Brain pericyte (primary cell): ENCODE results near the gene NRXN3.

ENCODE experiments used
- DNase-seq: peaks from one replicate; pipeline ENCODE4 v3.0.0-alpha.2; 2012; ENCODE audit warnings: low read depth, low spot score

NRXN3 gene

DNA sequence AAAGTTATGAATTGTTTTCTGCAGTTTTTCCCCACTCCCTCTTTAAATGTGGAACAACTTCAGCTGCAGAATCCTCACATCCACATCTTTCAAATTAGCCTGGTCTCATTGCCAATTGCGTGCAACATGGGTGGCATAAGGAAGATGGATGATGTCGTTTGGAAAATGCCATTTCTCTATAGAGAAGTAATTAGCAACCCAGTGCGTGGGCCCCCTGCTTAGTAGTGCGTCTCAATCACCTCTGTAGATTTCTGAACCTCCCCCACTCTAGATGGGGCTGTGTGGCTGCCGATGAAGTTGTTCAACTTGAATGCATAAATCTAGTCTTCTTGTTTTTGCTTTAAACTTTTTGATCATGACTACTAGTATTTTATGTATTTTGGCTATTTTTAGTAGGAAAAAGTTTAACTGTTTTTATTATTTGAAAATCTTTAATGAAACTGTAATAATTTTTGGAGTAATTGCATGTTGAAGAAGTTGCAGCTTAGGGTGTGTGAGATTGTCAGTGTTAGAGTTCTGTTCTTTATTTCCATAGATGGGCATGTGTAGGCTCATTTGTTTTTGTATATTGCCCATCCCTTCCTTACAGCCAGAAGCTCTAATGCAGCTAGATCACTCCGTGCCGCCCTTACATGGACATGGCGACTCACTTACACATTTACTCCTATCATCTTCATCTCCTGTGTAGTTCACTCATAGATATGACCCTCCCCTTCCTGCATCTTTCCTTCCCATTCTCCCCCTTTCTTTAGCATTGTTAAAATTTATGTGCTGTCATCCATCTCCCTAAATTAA lies 1683.0 kb downstream of the NRXN3 start:
- DNase-seq = no peak

- no peak for DNase-seq
These were observed 1685.6 kb downstream of the NRXN3 start for GRCh38 chr14:79855789-79856188.

GRCh38 chr14:79856381-79856780 lies 1686.2 kb downstream of the NRXN3 start:
- DNase-seq = no peak

DNA sequence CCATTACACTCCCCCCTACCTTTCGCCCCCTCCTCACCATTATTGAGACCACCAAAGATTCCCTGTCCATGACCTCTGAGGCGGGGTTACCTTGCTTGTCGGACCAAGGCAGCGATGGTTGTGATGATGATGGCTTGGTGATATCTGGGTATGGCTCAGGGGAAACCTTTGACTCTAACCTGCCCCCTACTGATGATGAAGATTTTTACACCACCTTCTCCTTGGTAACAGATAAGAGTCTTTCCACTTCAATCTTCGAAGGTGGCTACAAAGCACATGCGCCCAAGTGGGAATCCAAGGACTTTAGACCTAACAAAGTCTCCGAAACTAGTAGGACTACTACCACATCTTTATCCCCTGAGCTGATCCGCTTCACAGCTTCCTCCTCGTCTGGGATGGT lies 1690.9 kb downstream of the NRXN3 start:
- DNase-seq = no peak

DNA sequence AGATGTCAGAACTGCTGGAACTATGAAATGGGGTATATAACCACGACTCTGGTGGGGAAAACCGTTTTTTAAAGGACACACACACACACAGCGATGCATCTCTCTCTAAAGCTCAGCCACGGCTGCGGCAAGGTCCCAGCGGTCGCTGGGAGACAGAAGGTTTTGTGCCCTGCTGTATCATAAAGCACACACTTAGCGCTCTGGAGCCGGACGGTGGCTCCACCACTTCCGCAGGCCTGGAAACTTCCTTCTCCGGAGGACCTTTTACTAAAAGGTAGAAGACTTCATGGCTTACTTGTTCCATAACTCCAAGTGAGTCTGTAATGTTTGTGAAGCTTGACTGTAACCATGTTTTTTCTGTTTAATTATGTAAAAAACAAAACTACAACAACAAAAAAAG lies 1691.9 kb downstream of the NRXN3 start:
- no peak for DNase-seq

GRCh38 chr14:79871136-79871535 lies 1701.0 kb downstream of the NRXN3 start:
- DNase-seq = no peak

DNA sequence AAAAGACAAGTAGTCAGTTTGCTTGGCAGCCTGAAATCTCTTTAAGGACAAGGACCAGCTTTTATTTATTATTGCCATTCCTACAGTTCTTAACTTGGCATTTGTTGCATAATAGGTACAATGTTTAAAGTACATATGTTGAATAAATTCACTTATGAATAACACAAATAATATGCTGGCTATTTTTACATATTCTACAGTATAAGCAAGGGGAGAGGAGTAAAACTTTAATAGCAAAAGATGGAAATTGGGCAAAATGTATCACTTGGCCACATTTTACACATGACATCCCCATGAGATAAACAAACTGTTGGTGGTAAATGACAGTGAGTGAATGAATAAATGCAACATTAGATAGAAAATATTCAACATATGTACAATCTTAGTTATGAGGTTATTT lies 1708.1 kb downstream of the NRXN3 start:
- no peak for DNase-seq

DNA sequence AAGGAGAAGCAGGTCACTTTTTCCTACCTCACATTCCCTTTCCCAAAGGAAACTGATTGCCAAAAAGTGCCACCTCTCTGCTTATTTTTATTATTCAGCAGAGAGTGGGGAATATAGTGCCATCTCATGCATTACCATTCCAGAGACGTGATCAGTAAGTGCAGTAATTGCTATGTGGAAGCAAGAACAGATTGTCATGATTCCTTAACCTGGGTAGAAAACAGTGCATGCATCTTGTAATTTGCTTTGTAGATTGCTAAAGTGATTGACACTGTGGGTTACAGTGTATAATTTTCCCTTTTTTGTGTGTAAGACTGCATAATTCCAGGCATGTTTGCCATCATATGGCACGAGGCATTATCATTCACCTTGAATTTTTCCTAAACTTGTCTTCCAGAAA lies 1708.6 kb downstream of the NRXN3 start:
- no peak for DNase-seq

GRCh38 chr14:79881299-79881698 lies 1711.1 kb downstream of the NRXN3 start:
- DNase-seq = no peak

DNA sequence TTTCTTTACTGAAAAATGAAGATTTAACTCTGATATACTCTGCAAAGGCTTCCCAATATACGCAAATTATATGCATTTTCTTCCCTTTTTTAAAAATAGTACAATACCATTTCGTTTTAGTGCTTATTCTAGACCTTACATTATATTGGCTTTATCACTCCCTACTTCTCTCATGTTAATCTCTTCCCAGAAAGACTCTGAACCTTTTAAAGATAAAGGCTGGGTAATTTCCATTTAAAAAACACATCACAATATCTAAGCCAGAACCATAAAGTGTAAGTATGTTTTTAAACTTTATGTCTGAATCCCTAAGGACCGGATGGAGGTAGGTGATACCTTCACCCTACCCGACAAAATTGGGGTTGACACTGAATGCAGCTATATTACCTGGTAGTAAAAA lies 1720.4 kb downstream of the NRXN3 start:
- DNase-seq = no peak

GRCh38 chr14:79896009-79896408 lies 1725.8 kb downstream of the NRXN3 start:
- DNase-seq = no peak

DNA sequence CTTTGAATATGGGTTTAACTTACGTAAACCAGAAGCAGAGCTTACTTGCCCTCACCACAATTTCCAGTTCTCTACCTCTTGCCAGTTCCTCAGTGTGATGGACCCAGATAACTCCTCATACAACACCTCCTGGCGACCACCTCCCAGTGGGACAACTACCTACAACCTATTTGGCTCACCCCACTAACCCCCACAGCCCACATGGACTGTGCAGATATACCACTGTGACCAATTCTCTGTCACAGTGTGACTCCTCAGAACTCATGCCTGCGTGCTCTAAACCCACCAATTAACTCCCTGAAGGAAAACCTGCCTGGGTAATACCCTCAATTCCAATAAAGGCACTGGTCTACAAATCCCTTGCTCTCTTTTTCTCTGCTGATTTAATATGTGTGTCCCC lies 1729.4 kb downstream of the NRXN3 start:
- DNase-seq = no peak

- DNase-seq = no peak
These were observed 1734.3 kb downstream of the NRXN3 start for GRCh38 chr14:79904497-79904896.

DNA sequence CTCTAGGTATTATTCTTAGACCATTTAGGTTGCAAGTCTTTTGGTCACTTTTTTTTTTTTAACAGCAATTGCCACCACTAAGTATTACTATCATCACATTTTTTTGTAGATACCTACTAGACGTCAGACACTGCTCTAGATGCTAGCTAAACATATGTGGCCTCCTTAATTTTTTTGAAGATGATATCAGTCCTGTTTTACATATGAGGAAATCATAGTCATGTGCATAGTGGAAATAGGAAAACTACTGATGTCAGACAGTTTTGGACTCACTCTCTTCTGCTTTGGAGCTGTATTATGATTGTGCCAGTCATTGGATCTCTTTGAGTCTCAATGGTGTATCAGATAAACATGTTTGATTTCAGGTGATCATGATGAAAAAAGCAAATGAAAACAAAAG lies 1736.8 kb downstream of the NRXN3 start:
- no peak for DNase-seq

DNA sequence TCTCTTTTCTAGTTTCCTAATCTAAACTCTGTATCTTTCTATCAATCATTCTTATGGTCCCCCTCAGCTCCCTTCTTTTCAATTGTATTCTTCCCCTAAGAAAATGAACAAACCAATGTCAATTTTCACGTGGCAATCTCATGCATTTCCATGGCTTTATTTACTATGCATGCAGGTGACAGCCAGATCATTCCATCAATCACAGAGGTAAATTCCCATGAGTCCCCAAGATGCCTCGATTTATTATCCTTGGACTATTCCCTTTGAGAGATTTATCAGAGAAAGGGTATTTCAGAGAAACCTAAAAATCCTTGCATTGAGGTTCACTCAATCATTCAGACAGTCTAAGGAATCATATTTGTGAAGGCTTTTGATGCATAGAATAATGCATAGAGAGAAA lies 1739.9 kb downstream of the NRXN3 start:
- DNase-seq = no peak

DNA sequence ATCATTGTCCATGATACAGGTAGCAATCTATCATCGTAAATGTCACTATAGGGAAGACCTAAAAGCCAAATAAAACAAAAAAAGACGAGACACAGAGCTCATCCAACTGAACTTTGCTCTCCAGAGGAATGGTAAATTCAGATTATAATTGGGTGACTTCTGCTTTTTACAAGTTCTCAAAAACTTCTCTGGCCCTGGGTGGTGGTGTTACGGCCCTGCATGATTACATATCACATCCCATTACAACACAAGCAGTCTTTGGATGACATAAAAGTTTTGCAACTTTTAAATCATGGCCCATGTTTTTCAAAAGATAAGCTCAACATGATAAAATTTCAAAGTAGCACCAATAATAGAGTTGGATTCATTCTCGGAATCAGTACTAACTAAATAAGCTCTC lies 1741.6 kb downstream of the NRXN3 start:
- no peak for DNase-seq

DNA sequence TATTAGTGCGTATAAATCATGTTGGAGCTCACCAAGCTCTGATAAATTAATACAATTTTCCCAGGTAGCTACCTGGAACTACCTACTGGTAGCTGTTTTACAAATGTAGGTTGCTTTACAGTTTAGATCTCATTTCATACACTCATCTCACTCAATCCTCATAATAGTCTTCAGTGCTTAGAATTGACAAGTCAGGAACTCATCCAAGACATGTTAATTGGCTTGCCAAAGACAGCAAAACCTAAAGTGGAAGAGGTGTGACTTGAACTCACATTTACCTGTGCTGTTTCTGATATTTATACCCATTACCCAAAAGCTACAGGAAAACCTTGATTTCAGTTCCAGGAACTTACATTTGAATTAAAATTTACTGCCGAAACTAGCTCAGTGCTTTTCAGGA lies 1744.4 kb downstream of the NRXN3 start:
- DNase-seq = no peak

GRCh38 chr14:79915406-79915805 lies 1745.2 kb downstream of the NRXN3 start:
- DNase-seq = no peak

DNA sequence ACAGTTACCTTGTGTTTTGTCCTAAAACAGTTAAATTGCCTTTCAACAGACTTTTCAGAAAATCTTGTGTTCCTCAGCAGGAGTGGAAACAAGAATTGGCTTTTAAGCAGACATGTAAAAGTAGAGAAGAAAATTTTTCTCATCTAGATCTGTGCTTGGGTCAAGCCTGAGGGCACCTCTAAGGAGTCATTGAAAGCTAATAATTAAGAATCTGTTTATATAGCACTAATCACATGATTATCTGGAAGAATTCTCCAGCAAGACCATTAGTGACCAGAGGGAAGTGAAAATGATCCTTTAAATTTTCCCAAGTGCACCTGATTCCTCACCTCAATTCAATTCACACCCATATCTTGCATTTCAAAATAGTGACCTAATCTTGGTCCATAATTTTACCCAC lies 1746.1 kb downstream of the NRXN3 start:
- DNase-seq = no peak

GRCh38 chr14:79916892-79917291 lies 1746.7 kb downstream of the NRXN3 start:
- no peak for DNase-seq
